ENCODE results near the gene NMNAT2.

DNA sequence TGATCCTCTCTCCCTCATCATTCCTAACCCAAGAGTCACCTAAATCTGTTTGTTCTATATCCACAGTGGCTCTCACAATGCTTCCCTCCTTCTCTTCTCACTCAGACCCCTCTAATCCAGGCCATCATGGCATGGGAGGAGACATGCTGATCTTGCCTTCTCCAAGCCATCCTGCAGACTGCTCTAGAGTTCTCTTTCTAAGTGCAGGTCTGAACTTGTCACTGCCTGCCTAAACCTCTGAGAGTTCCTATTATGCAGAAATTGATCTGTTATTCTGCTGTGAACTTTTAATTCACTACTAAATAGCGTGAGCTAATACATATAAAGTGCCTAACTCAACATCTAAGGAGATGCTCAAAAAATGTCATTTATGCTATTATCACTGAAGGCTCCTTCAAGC, 205.3 kb downstream of the NMNAT2 start:
- no peak for TF ChIP-seq EZH2 (IDR thresholded peaks at IDR 0.05; ENCODE audit: low read depth, unreplicated experiment)
- TF ChIP-seq CREB1 (CRISPR knock-in tag; IDR thresholded peaks at IDR 0.05; ENCODE audit: low read depth): no peak
